ENCODE measurements around the gene NPAS3.

GRCh38 chr14:33598582-33598981 lies 659.9 kb downstream of the NPAS3 start:
- no peak for TF ChIP-seq POLR2AphosphoS5 (IDR thresholded peaks at IDR 0.05; ENCODE audit: insufficient read depth, low read depth, low read length)
- no peak for TF ChIP-seq CTCF (IDR thresholded peaks at IDR 0.05; ENCODE audit: extremely low read depth in 1 of 2, insufficient read depth in 1 of 2, low read depth in 1 of 2, low read length in 2 of 2)
- no peak for TF ChIP-seq POLR2A (IDR thresholded peaks at IDR 0.05; ENCODE audit: low read depth, low read length)
- no peak for TF ChIP-seq EZH2 (IDR thresholded peaks at IDR 0.05; ENCODE audit: borderline replicate concordance, low read depth, low read length, severe bottlenecking)

Data from endothelial cell of umbilical vein (primary cell).